Limb (tissue), 2 donors: ENCODE data around the gene TMC1.

ENCODE experiments used
- DNase-seq, 2 donors: peaks; one replicate each; pipeline ENCODE4 v3.0.0-alpha.2; 2016; ENCODE audit errors: extremely low spot score in 2 of 2

TMC1 gene

DNA sequence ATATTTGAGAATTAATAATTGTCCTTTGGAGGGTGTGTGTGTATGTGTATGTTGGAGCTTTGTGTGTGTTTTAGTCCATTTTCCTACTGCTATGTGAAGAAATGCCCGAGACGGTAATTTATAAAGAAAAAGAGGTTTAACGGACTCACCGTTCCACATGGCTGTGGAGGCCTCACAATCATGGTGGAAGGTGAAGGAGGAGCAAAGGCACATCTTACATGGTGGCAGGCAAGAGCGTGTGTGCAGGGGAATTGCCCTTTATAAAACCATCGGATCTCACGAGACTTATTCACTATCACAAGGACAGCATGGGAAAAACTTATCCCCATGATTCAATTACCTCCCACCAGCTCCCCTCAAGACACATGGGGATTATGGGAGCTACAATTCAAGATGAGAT is 44.1 kb downstream of the TMC1 start:
- no peak for DNase-seq

- DNase-seq = no peak
Measured at GRCh38 chr9:72574156-72574810, 52.9 kb downstream of the TMC1 start.

DNA sequence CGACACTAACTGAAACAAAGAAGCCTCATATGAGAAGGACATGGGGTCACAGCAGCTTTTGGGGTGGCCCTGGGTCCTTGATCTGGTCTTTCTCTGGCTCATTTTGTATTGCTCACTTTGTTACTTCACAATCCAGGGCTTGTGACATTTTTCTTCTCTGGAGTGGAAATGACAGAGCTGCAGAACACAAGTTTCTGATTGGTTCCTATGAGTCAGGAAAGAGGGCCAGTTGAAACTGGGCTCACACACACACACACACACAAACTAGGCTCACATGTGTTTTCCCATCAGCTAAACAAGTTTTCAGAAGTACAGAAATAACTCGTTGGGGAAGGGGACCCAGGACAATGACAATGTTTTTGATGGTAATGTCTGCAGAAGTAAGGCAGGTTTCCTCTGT is 54.3 kb downstream of the TMC1 start:
- DNase-seq = no peak

DNA sequence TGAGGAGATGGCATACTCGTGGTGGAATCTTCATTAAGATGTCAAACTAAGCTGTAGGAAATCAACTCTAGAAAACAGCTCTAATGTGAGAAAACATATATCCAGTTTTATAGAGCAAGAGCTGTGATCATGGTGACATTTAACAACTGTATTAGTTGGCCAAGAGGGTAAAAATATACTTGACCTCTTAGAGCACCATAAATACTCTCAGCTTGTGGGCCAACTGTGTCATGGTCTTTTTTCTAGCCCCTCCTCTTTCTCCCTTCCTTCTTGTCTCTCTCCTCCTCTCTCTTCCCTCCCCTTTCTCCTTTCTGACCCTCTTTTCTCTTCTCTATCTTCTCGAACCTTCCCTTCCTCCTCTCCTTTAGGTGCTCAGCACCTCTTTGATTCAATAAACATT is 54.7 kb downstream of the TMC1 start:
- DNase-seq = no peak

- DNase-seq = no peak
Measured at GRCh38 chr9:72577212-72577753, 55.9 kb downstream of the TMC1 start.

GRCh38 chr9:72579190-72579589 is 57.8 kb downstream of the TMC1 start:
- no peak for DNase-seq

DNA sequence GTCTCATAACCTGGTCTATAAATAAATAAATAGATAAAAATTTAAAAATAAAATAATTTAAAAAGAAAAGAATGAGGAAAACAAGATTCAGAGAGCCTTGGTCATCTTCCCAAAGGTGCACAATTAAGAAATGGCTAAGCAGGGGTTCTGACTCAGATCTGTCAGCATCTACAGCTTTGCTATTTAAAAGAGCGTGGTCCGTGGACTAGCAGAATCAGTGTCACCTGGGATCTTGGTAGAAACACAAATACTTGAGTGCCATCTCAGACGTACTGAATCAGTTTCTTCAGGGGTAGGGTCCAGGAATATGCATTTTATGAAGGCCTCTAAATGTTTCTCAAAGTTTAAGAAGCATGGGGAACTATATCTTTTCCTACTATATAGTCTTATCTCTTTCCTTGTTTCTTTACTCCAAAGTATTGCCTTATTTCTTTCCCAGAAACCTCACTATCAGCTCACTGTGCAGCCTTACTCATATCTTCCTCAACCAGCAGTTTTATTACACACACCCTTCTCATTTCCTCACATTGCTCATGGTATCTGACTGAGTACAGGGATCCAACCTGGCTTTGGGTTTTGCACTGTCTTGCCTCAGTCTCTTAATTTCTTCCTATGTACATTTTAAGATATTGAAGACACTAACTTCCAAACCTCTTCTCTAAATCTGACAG is 58.6 kb downstream of the TMC1 start:
- DNase-seq = no peak

DNA sequence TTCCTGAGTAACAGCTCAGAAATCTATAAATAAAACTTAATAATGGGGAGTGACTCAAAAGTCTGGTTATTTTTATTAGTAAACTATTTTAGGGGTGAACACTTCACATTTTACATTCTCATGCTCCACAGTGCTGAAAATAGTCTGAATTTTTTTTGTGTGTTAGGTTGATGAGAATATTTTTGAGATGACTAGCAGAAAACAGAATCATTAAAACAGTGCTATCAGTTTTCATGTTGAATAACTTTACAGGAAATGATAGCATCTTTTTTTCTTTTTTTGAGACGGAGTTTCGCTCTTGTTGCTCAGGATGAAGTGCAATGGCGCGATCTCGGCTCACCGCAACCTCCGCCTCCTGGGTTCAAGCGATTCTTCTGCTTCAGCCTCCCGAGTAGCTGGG is 60.3 kb downstream of the TMC1 start:
- no peak for DNase-seq

GRCh38 chr9:72583370-72583769 is 62.0 kb downstream of the TMC1 start:
- DNase-seq = no peak

GRCh38 chr9:72586388-72587130 is 65.2 kb downstream of the TMC1 start:
- no peak for DNase-seq

DNA sequence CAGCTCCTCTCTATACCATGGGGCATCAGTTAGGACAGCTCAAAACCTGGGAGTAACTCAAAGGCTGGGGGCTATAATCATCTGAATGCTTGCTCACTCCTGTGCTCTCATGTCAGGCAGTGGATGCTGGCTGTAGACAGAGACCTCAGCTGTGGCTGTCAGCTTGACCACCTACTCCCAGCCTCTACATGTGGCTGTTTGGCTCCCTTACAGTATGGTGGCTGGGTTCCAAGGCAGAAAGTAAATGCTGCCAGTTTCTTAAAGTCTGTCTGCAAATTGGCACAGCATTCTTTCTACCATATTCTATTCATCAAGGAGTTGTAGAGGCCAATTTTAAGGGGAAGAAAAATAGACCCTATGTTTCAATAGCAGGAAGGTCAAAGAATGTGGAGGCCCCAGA is 66.9 kb downstream of the TMC1 start:
- DNase-seq = peak in 1 of 2 donors; percentile 44

DNA sequence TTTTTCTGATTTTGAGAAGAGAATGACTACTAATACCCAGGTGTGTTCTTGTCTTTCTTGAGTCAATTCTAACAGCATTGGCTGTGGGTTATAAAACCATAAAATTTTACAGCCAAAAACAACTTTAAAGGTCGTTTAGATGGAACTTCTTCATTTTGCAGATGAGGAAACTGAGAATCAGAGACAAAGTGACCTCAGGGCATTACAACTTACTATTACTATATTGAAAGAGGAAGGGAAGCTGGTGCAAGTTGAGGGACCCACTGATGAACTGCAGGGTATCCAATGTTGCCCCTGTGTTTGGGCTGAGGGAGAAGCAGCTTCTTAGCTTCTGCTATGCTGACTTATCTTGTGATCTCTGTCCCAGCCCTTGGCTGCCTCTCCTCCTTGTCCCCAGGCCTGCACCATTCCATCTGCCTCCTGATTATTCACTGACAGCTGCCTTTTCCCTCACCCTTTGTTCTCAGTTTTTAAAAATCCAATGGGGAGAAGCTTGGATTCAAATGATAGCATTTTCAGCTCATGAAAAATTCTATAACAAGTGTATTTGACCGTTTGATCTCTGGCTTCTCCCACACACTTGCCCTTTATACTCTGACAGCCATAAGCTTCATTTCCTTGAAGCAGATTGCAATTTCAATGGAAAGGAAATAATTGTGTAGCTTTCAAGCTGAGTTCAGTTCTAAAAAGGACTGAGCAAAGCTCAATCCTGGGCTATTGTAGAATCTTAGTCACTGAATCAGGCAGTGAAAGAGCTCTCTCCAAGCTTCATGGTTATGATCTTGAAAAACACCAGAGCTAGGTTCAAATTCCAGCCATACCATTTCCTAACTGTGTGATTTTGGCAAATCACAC is 68.5 kb downstream of the TMC1 start:
- DNase-seq = no peak

GRCh38 chr9:72590824-72591223 is 69.4 kb downstream of the TMC1 start:
- no peak for DNase-seq

DNA sequence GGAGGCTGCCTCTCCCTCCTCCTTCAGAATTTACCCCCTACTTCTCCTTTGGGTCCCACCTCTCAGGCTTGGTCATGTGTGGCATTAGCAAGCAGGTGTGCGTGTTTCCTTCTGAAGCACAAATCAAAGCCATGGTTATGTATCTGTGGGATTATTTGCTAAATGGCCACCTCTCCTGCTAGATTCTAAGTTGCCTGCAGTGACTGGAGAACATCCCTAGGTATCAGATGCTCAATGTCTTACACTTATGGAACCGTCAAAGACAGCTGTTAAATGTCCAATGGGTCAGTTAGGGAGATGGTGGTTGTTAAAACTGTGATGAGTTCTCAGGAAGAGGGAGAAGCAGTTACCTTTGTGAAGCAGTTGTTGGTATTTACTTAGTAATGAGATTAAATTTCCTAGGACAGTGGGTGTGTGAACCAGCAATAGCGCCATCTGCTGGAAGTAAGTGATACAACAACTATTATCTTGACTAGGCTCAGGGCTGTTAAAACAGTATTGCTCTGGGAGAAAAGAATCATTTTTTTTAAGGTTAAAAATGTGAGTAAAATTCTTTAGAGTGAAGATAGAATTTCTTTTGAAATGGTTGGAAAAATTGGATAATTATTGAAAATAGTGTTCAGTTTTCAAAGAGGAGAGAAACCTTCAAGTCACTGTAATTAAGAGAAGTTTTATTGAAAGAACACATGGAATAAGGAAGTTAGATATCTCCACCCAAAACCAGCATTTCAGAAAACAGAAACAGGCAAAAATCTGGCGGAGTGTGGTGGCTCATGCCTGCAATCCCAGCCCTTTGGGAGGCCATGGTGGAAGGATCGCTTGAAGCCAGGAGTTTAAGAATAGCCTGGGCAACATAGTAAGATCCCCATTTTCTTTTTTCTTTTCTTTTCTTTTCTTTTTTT is 71.3 kb downstream of the TMC1 start:
- DNase-seq = peak in 1 of 2 donors; percentile 81

- no peak for DNase-seq
Measured at GRCh38 chr9:72596451-72597180, 75.2 kb downstream of the TMC1 start.

GRCh38 chr9:72597181-72597517 is 75.7 kb downstream of the TMC1 start:
- no peak for DNase-seq

GRCh38 chr9:72597601-72598000 is 76.2 kb downstream of the TMC1 start:
- DNase-seq = no peak

DNA sequence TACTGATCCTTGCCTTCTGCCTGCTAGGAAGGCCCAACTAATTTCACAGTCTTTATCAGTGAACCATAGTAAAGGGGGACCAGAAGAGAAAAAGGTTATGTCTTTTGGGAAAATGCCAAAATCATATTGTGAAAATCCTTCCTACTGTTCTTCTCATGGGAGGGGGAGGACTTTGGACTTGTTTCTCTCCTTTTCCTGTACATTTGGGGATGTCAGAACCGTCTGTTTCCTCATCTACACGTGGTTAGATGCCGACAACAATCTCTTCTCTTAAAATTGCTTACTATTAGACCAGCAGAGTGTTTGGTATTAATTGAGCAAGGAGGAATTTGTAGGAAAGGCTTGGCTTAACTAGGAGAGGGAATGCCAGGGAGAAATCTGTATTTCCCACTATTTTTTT is 77.2 kb downstream of the TMC1 start:
- no peak for DNase-seq

- no peak for DNase-seq
Measured at GRCh38 chr9:72599874-72600534, 78.6 kb downstream of the TMC1 start.
